H9 (cell line): ENCODE measurements around the gene LTB4R2. TPM values are rescaled to one million over a fixed set of nuclear protein-coding genes. Genes with fewer than 3 reads are reported as not detected.

ENCODE experiments used
- DNase-seq: peaks from one replicate; pipeline ENCODE4 v3.0.0-alpha.2; 2017
- H2AFZ ChIP-seq: one replicate; pipeline ENCODE4 v1.6.1; 2013; ENCODE audit warnings: mild to moderate bottlenecking, low read length, control low read depth, moderate library complexity
- H2AK5ac ChIP-seq: 2 replicates; pipeline ENCODE4 v1.6.1; 2013; ENCODE audit warnings: low read length, control low read depth, mixed read lengths; ENCODE audit not compliant: insufficient read length
- H2BK120ac ChIP-seq: one replicate; pipeline ENCODE4 v1.6.1; 2013; ENCODE audit warnings: low read depth, mild to moderate bottlenecking, low read length, control low read depth, inconsistent platforms; ENCODE audit not compliant: poor library complexity, severe bottlenecking
- H2BK12ac ChIP-seq: 2 replicates; pipeline ENCODE4 v1.6.1; 2013; ENCODE audit warnings: low read length, control low read depth, mixed read lengths, low read depth; ENCODE audit not compliant: insufficient read length
- H2BK15ac ChIP-seq: 2 replicates; pipeline ENCODE4 v1.6.1; 2013; ENCODE audit warnings: low read depth, low read length, control low read depth
- H2BK20ac ChIP-seq: one replicate; pipeline ENCODE4 v1.6.1; 2013; ENCODE audit warnings: low read depth, mild to moderate bottlenecking, low read length, control low read depth, inconsistent platforms; ENCODE audit not compliant: poor library complexity, severe bottlenecking
- H2BK5ac ChIP-seq: 2 replicates; pipeline ENCODE4 v1.6.1; 2013; ENCODE audit warnings: low read length, control low read depth, mixed read lengths; ENCODE audit not compliant: insufficient read length
- H3K14ac ChIP-seq: 2 replicates; pipeline ENCODE4 v1.6.1; 2013; ENCODE audit warnings: low read length, control low read depth; ENCODE audit not compliant: insufficient read depth
- H3K18ac ChIP-seq: 2 replicates; pipeline ENCODE4 v1.6.1; 2013; ENCODE audit warnings: low read depth, mild to moderate bottlenecking, mixed read lengths, low read length, control low read depth; ENCODE audit not compliant: insufficient read length
- H3K23ac ChIP-seq: 2 replicates; pipeline ENCODE4 v1.6.1; 2013; ENCODE audit warnings: low read length, control low read depth, mixed read lengths, low read depth; ENCODE audit not compliant: insufficient read length
- H3K23me2 ChIP-seq: 2 replicates; pipeline ENCODE4 v1.6.1; 2013; ENCODE audit warnings: low read depth, mild to moderate bottlenecking, mixed read lengths, low read length, control low read depth; ENCODE audit not compliant: insufficient read length, poor library complexity, severe bottlenecking
- H3K27ac ChIP-seq: 2 replicates; pipeline ENCODE4 v1.5.1; 2013; ENCODE audit warnings: low read length, control low read depth, mixed read lengths, low read depth; ENCODE audit not compliant: insufficient read length
- H3K27me3 ChIP-seq: 2 replicates; pipeline ENCODE4 v1.6.1; 2013; ENCODE audit warnings: low read length, control low read depth, inconsistent platforms; ENCODE audit not compliant: insufficient read depth
- H3K4ac ChIP-seq: 2 replicates; pipeline ENCODE4 v1.6.1; 2013; ENCODE audit warnings: low read depth, mild to moderate bottlenecking, control low read depth, inconsistent platforms, low read length, moderate library complexity
- H3K4me1 ChIP-seq: 2 replicates; pipeline ENCODE4 v1.6.1; 2013; ENCODE audit warnings: low read length, control low read depth, inconsistent platforms; ENCODE audit not compliant: insufficient read depth
- H3K4me2 ChIP-seq: 2 replicates; pipeline ENCODE4 v1.6.1; 2013; ENCODE audit warnings: low read length, control low read depth, mixed read lengths; ENCODE audit not compliant: insufficient read length, insufficient read depth
- H3K56ac ChIP-seq: 2 replicates; pipeline ENCODE4 v1.6.1; 2013; ENCODE audit warnings: low read depth, mild to moderate bottlenecking, mixed read lengths, low read length, control low read depth; ENCODE audit not compliant: insufficient read length
- H3K79me1 ChIP-seq: 2 replicates; pipeline ENCODE4 v1.6.1; 2013; ENCODE audit warnings: low read depth, mild to moderate bottlenecking, moderate library complexity, low read length, control low read depth, inconsistent platforms; ENCODE audit not compliant: insufficient read depth, poor library complexity, severe bottlenecking
- H3K79me2 ChIP-seq: 2 replicates; pipeline ENCODE4 v1.6.1; 2013; ENCODE audit warnings: low read length, control low read depth, inconsistent platforms; ENCODE audit not compliant: insufficient read depth
- H3K9ac ChIP-seq: 2 replicates; pipeline ENCODE4 v1.6.1; 2013; ENCODE audit warnings: low read length, control low read depth, mixed read lengths; ENCODE audit not compliant: insufficient read length; ENCODE audit errors: extremely low read depth
- H3K9me3 ChIP-seq: one replicate; pipeline ENCODE4 v1.6.1; 2013; ENCODE audit warnings: low read depth, low read length, inconsistent platforms; ENCODE audit not compliant: control insufficient read depth
- H3T11ph ChIP-seq: one replicate; pipeline ENCODE4 v1.6.1; 2013; ENCODE audit warnings: mild to moderate bottlenecking, low read length, control low read depth, inconsistent platforms
- H4K20me1 ChIP-seq: one replicate; pipeline ENCODE4 v1.6.1; 2013; ENCODE audit not compliant: control insufficient read depth, insufficient read length, insufficient read depth
- H4K5ac ChIP-seq: 2 replicates; pipeline ENCODE4 v1.6.1; 2013; ENCODE audit warnings: low read depth, mild to moderate bottlenecking, mixed read lengths, low read length, control low read depth; ENCODE audit not compliant: insufficient read length
- H4K8ac ChIP-seq: replicated peaks from 2 replicates; pipeline ENCODE4 v1.6.1; 2013; ENCODE audit warnings: low read length, control low read depth, mixed read lengths, low read depth; ENCODE audit not compliant: insufficient read length
- H4K91ac ChIP-seq: 2 replicates; pipeline ENCODE4 v1.6.1; 2013; ENCODE audit warnings: low read depth, mild to moderate bottlenecking, moderate library complexity, mixed read lengths, low read length, control low read depth; ENCODE audit not compliant: insufficient read length
- H3K27ac Mint-ChIP-seq, 3 experiments: 2 replicates in 2 of 3; 3 replicates in 1 of 3; pipeline ENCODE4 v1.8.0; 2020 to 2021; ENCODE audit warnings: mixed read lengths in 3 of 3, mild to moderate bottlenecking in 1 of 3, moderate library complexity in 1 of 3
- H3K27me3 Mint-ChIP-seq: 2 replicates; pipeline ENCODE4 v1.8.0; 2021; ENCODE audit warnings: low read depth, mild to moderate bottlenecking, moderate library complexity, mixed read lengths
- H3K36me3 Mint-ChIP-seq, 3 experiments: 2 replicates in 2 of 3; 3 replicates in 1 of 3; pipeline ENCODE4 v1.8.0; 2020 to 2021; ENCODE audit warnings: low read depth in 3 of 3, mixed read lengths in 3 of 3; ENCODE audit not compliant: insufficient read depth in 1 of 3
- H3K4me1 Mint-ChIP-seq, 2 experiments: 2 replicates each; pipeline ENCODE4 v1.8.0; 2020; ENCODE audit warnings: mixed read lengths in 2 of 2
- H3K4me3 Mint-ChIP-seq, 2 experiments: 2 replicates in 1 of 2; 3 replicates in 1 of 2; pipeline ENCODE4 v1.8.0; 2020 to 2021; ENCODE audit warnings: mild to moderate bottlenecking in 2 of 2, mixed read lengths in 2 of 2, moderate library complexity in 1 of 2
- H3K9me3 Mint-ChIP-seq, 2 experiments: 2 replicates in 1 of 2; 3 replicates in 1 of 2; pipeline ENCODE4 v1.8.0; 2020; ENCODE audit warnings: mild to moderate bottlenecking in 2 of 2, mixed read lengths in 2 of 2, moderate library complexity in 1 of 2
- whole genome bisulfite sequencing: extraction: QIAGEN DNeasy Blood & Tissue Kit; methylation state at CpG from one replicate; pipeline ENCODE4 v1.1.7; 2013; ENCODE audit warnings: missing lambda C conversion rate, low lambda C conversion rate, mixed read lengths; ENCODE audit not compliant: insufficient read length; ENCODE audit errors: extremely low coverage; 5-methylcytosine and 5-hydroxymethylcytosine counted together
- total RNA-seq: library from RNA; stranded (reverse); gene quantifications from 2 replicates; pipeline ENCODE4 v1.2.1, GENCODE V29; 2021
- TF ChIP-seq, protein P1 (sequence below): fragments of 200-600 bp; sonication (generic); conservative IDR thresholded peaks from 3 replicates; pipeline ENCODE4 v1.8.0; 2021; ENCODE audit warnings: antibody characterized with exemption, mild to moderate bottlenecking

Gene LTB4R2
- total RNA-seq, 1 experiment from 2014 or later: 13.4 TPM

GRCh38 chr14:24337144-24337823 lies 27.3 kb downstream of the LTB4R2 start:
- Histone ChIP-seq H3K56ac (no peak overlapping the region), H3K4me2 (no peak overlapping the region), H2BK20ac (no peak overlapping the region), H3K4ac (no peak overlapping the region), H2AFZ (no peak overlapping the region), H3K4me1 (no peaks in the 10 kb centered on the region; the same call in 1 of the 2 replicates), H2BK12ac (no peak overlapping the region), H2BK15ac (no peak overlapping the region), H2BK120ac (no peak overlapping the region), H3K23me2 (peaks cover 26% of the 10 kb centered on the region), H3K23ac (no peak overlapping the region), H3K14ac (no peak overlapping the region), H2BK5ac (no peak overlapping the region), H4K20me1 (no peaks in the 10 kb centered on the region), H4K91ac (no peak overlapping the region), H4K5ac (no peak overlapping the region), H3T11ph (no peak overlapping the region), H2AK5ac (no peak overlapping the region), H3K79me2 (no peaks in the 10 kb centered on the region), H3K18ac (no peak overlapping the region), H3K79me1 (no peaks in the 10 kb centered on the region), H3K9ac (no peak overlapping the region), H3K27ac (no peak overlapping the region), H3K27me3 (peaks cover 69% of the 10 kb centered on the region), H3K9me3 (no peaks in the 10 kb centered on the region), H4K8ac (no peak overlapping the region)
- H3K27ac Mint-ChIP-seq: no peak overlapping the region; a peak in 1 of 7 replicates
- H3K27me3 Mint-ChIP-seq: peaks cover 100% of the 10 kb centered on the region
- no peak for DNase-seq
- H3K4me3 Mint-ChIP-seq: no peak overlapping the region
- TF ChIP-seq, protein P1, sequence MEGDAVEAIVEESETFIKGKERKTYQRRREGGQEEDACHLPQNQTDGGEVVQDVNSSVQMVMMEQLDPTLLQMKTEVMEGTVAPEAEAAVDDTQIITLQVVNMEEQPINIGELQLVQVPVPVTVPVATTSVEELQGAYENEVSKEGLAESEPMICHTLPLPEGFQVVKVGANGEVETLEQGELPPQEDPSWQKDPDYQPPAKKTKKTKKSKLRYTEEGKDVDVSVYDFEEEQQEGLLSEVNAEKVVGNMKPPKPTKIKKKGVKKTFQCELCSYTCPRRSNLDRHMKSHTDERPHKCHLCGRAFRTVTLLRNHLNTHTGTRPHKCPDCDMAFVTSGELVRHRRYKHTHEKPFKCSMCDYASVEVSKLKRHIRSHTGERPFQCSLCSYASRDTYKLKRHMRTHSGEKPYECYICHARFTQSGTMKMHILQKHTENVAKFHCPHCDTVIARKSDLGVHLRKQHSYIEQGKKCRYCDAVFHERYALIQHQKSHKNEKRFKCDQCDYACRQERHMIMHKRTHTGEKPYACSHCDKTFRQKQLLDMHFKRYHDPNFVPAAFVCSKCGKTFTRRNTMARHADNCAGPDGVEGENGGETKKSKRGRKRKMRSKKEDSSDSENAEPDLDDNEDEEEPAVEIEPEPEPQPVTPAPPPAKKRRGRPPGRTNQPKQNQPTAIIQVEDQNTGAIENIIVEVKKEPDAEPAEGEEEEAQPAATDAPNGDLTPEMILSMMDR: no peak
- peaks cover 0 to 2% of the 10 kb centered on the region in 2 experiments; a peak in 2 of 5 replicates for H3K9me3 Mint-ChIP-seq
- H3K36me3 Mint-ChIP-seq: no peaks in the 10 kb centered on the region; a peak in 1 of 7 replicates
- no CpG with 5 or more reads among the region's 7 CpGs for WGBS
- H3K4me1 Mint-ChIP-seq: peaks cover 26 to 31% of the 10 kb centered on the region in 2 experiments
